NCI-H187 (cell line): ENCODE data around the gene FAM111B.
A peak's percentile ranks its signal among the peaks of the same experiment; 100 is the strongest.
"Not testable (repeated sequence)": the region's sequence is repeated elsewhere in the genome, so short reads cannot be mapped to it uniquely, and the experiment has no call there.

ENCODE experiments used
- DNase-seq, 2 experiments: peaks; one replicate each; lab custom pipeline; 2025; lab: John Stamatoyannopoulos, UW

FAM111B gene

GRCh38 chr11:59106363-59107336, at the start of gene FAM111B:
TSS of gene FAM111B (plus strand) at chr11:59107237. CDS start at chr11:59109626, 2,389 bp downstream.
- peak; percentile 83 to 86 for DNase-seq

GRCh38 chr11:59058120-59059033, 48.7 kb upstream of the FAM111B start:
- peak; percentile 20 to 44 for DNase-seq

DNA sequence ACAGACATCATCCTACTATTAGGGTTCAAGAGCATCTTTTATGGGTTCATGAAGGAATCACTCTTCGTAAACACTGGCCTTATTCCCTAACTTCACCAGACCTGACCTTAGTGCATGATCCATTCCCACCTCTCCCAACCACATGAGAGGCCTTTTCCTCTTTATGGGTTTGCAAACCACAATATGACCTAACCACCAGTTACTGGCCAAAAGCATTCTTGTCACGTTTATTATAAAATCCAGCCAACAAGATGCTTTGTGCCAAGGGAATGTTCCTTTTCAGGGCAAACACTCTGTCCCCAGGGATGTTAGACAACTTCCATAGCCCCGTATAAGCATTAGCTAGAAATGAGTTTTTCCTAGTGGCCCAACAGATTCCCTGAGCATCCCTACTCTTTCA, 46.9 kb upstream of the FAM111B start:
- DNase-seq = not testable (repeated sequence)

GRCh38 chr11:59062602-59063529, 44.2 kb upstream of the FAM111B start:
- DNase-seq = no peak

DNA sequence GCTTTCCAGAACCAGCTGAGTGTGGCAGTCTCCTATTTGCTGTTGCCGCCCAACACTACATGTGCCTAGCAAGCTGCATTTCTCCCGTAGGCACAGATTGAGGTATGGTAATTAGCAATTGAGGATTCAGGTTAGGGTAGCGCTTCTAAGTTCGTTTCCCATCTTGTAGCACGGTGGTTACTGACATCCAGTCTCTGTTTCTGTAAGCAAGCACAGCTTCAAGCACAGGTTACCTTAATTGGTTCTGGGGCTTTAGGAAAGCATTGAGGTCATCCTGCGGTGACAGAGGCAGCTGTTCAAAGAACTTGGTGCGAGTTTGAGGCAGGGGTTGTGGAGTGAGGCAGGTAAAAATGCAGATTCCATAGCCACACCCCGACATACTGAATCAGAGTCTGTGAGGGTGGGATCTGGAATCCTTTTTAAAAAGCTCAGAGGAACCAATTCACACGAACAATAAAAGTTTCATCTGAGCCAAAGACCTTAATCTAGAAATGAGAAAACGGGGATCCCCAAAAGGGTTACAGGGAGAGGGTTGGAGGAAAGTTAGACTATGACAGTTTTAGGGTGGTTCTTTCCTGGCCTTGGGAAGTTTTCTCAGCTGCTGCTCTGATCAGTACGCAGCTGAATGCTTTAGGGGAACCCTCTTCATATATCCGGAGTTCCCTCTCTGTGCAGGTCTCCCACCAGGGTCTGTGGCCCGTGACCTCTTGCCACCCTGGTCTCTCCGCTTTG, 42.9 kb upstream of the FAM111B start:
- DNase-seq = not testable (repeated sequence)

DNA sequence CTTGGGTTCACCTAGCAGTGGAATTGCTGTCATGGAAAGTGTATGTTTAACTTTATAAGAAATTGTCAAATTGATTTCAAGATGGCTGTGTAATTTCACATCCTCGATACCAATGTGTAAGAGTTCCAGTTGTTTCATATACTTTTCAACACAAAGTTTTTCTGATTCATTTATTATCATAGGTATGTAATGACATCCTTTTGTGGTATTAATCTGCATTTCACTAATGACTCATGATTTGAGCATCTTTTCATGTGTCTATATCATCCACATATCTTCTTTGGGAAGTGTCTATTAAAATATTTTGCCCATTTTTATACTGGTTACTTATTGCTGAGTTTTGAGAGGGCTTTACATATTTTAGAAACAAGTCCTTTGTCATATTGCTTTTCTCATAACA, 38.0 kb upstream of the FAM111B start:
- no peak for DNase-seq

- DNase-seq = no peak
Observed at GRCh38 chr11:59076876-59077571, 30.0 kb upstream of the FAM111B start.

DNA sequence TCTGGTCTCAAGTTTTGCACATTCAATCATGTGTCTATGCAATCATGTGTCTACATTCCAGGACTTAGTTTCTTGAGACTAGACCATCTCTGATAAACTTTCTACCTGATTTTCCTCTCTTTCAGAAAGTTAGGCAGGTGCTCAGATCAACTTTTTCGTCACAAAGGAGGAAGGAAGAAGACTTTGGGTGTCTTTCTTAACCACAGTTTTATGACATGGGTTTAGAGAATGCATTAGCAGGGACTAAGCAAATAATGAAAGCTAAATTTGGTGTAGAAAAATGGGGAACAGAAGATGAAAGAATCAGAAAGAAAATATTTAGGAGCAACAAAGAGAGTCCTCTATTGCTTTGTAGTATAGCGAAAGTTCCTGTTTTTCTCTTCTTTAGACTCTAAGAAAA, 28.6 kb upstream of the FAM111B start:
- DNase-seq = no peak

GRCh38 chr11:59079086-59079485, 28.0 kb upstream of the FAM111B start:
- DNase-seq = no peak

- not testable (repeated sequence) for DNase-seq
Observed at GRCh38 chr11:59080421-59080820, 26.6 kb upstream of the FAM111B start.

DNA sequence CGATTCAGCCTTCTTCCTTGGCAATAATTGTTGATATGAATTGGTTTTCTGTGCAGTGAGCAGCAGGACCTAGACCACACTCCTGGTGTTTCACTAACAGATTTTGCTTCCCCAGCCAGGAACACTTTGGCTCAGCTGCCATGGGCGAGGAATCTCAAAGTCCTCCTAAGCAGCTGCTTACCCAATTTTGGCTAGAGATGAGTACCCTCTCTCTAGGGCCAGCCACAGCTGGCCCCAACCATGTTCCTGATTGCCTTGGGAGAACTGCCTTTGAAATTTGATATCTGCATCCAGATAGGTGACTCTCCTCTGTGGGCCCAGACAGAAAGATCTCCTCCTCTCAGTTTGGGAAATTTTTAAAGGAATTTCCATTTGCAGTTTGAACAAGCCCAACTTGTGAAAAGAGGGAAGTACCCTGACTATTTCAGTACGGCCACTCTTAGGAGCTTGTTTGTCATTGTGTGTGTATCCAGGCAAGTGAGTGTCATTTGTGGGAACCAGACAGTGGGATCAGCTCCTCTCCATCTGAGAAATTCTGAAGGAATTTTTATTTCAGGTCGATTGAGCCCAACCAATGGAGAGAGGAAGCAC, 25.5 kb upstream of the FAM111B start:
- not testable (repeated sequence) for DNase-seq

DNA sequence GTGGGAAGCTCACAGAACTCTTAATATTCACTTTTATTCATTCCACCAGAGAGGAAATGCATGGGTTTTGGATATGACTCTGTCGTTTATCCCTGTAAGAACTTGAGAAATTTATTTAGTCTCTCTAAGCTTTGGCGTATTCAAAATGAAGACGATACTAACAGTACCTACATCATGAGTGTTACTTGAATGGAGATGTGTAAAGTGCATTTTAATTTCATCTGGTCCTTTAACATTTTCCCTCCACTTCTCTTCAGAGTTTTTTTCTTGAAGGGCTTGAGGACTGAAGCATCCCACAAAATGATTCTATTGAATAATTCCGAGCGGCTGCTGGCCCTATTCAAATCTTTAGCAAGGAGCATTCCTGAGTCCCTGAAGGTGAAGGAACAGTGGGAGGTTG, 21.0 kb upstream of the FAM111B start, which contains the start of gene GLYATL1B:
Gene GLYATL1B (plus strand): TSS at position 301 of the 400 bp plus-strand sequence. CDS start 0 bp downstream, at position 301.
- not testable (repeated sequence) for DNase-seq

DNA sequence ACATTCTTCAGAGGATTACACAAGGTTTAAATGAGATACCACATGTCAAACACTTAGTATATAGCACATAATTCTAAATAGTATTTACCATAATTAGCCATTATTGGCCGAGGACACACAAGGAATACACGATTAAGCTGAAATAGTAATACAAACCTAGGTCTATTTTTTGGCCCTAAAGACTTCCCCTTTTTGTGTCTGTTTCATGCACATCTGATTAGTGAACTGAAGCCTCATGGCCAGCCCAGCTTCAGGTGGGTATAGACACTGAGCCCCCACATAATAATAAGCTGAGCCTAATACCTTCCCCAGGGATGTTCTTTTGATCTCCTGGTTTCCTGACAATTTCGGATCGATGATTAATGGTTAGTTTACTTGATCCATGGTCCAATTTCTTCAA, 18.9 kb upstream of the FAM111B start:
- DNase-seq = no peak

- not testable (repeated sequence) for DNase-seq
Observed at GRCh38 chr11:59093576-59093975, 13.5 kb upstream of the FAM111B start.

DNA sequence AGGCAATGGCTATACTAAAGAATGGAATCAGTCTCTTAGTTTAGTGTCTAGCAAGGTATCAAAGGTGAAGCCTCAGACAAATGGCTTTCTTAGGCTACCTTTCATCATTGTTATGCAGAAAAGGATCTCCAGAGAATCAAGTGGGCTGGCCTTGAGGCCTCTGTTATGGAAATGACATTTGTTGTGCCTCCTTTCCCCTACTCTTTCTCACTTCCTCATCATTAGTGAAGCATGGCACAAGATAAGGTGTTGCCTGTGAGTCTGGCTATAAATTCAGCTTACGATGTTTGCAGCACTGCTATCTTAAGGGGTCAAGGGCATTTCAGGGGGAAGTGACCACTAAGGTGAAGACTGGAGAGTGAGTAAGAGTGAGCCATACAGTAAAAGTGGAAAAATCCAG, 11.8 kb upstream of the FAM111B start:
- DNase-seq = not testable (repeated sequence)

GRCh38 chr11:59095972-59096575, 11.0 kb upstream of the FAM111B start:
- DNase-seq = not testable (repeated sequence)

DNA sequence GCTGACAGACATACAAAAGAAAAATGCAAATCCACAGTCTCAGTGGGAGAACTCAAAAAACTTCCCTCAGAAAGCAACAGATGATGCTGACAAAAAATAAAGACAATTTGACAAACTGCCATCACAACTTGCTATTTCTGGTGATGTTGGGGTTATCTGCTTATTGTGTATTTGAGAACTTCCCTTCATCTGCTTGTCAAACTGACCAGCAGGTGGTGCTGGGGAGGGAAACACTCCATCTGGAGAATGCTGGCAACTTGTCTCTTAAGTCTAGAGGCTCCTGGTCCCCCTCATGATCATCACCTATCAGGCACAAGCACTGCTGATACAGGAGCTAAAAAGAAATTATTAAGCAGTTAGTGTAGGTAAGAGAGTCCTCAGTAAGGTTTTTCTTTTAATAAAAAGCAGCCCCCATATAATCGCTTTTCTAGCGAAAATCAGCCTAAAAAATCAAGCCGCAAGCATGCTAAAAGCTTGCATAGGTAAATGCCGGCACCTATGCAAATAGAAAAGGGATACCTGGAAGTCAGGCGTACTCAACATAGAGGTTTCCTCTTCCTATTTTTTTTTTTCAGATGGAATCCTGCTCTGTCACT, 9.8 kb upstream of the FAM111B start:
- DNase-seq = peak in 1 of 2 experiments; percentile 5

DNA sequence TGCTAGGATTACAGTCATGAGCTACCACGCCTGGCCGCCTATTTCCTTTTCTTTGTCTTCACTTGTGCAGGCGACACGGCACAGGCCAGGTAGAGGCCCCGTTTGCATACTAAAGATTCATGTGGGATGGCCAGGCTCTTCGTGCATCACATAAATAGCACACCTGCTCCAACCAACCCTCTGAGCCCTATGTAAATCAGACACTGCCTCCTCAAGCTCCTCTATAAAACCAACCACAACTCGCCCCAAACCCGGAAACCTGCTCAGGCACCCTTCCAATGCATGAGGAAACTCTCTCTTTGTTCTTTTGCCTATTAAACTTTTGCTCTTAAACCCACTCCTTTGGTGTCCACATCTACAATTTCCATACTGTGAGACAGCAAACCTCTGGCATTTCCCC, 9.1 kb upstream of the FAM111B start:
- DNase-seq = not testable (repeated sequence)
